OCI-LY1 (cell line): ENCODE results near the gene KRT73.

ENCODE experiments used
- H2AFZ ChIP-seq: fragments of 200-600 bp; sonication (generic), shearing (Covaris generic); 2 replicates; pipeline ENCODE4 v1.6.0; 2014; ENCODE audit warnings: antibody characterized with exemption, mild to moderate bottlenecking, low read length
- H3F3A ChIP-seq: fragments of 200-600 bp; sonication (generic), shearing (Covaris generic); 2 replicates; pipeline ENCODE4 v1.6.0; 2014; ENCODE audit warnings: mild to moderate bottlenecking, antibody characterized with exemption, low read length, moderate library complexity; ENCODE audit not compliant: insufficient read depth
- H3K27ac ChIP-seq: fragments of 200-600 bp; sonication (generic); 2 replicates; pipeline ENCODE4 v1.5.1; 2014; ENCODE audit warnings: low read length, mixed run types, mild to moderate bottlenecking, low read depth; ENCODE audit not compliant: poor library complexity, severe bottlenecking
- H3K27me3 ChIP-seq: fragments of 200-600 bp; sonication (generic); 2 replicates; pipeline ENCODE4 v1.6.0; 2014; ENCODE audit warnings: antibody characterized with exemption, mild to moderate bottlenecking, low read length, moderate library complexity; ENCODE audit not compliant: insufficient read depth
- H3K36me3 ChIP-seq: fragments of 200-600 bp; sonication (generic); 2 replicates; pipeline ENCODE4 v1.6.1; 2014; ENCODE audit warnings: mild to moderate bottlenecking, antibody characterized with exemption, low read length, moderate library complexity, mixed read lengths; ENCODE audit not compliant: insufficient read depth
- H3K4me1 ChIP-seq: fragments of 200-600 bp; sonication (generic); 2 replicates; pipeline ENCODE4 v1.5.1; 2014; ENCODE audit warnings: mild to moderate bottlenecking, low read length, moderate library complexity; ENCODE audit not compliant: insufficient read depth, severe bottlenecking
- H3K4me2 ChIP-seq: fragments of 200-600 bp; sonication (generic), shearing (Covaris generic); 2 replicates; pipeline ENCODE4 v1.6.1; 2014; ENCODE audit warnings: low read length
- H3K4me3 ChIP-seq: fragments of 200-600 bp; sonication (generic); 2 replicates; pipeline ENCODE4 v1.5.1; 2014; ENCODE audit warnings: low read length, low read depth, mild to moderate bottlenecking, mixed read lengths; ENCODE audit not compliant: poor library complexity, severe bottlenecking
- H3K79me2 ChIP-seq: fragments of 200-600 bp; shearing (Covaris generic); 2 replicates; pipeline ENCODE4 v1.6.1; 2016; ENCODE audit warnings: mixed run types, low read length, mixed read lengths; ENCODE audit not compliant: insufficient read depth
- H3K9ac ChIP-seq: fragments of 200-600 bp; sonication (generic), shearing (Covaris generic); 2 replicates; pipeline ENCODE4 v1.6.1; 2014; ENCODE audit warnings: mild to moderate bottlenecking, low read length, mixed read lengths
- H3K9me2 ChIP-seq: fragments of 200-600 bp; sonication (generic), shearing (Covaris generic); 2 replicates; pipeline ENCODE4 v1.6.1; 2014; ENCODE audit warnings: low read depth, mild to moderate bottlenecking, low read length, mixed read lengths
- H3K9me3 ChIP-seq: fragments of 200-600 bp; shearing (Covaris generic); 2 replicates; pipeline ENCODE4 v1.6.1; 2014; ENCODE audit warnings: low read length, mixed read lengths
- H4K20me1 ChIP-seq: fragments of 200-600 bp; sonication (generic), shearing (Covaris generic); 2 replicates; pipeline ENCODE4 v1.6.0; 2016; ENCODE audit warnings: mild to moderate bottlenecking, low read length; ENCODE audit not compliant: insufficient read depth
- EZH2 ChIP-seq: fragments of 200-600 bp; sonication (generic), shearing (Covaris generic); IDR thresholded peaks from 2 replicates; pipeline ENCODE4 v1.8.0; 2017; ENCODE audit warnings: borderline replicate concordance, mixed run types, mild to moderate bottlenecking, antibody characterized with exemption, low read length, moderate library complexity, mixed read lengths
- TF ChIP-seq, protein P1 (sequence below): fragments of 200-600 bp; sonication (generic), shearing (Covaris generic); IDR thresholded peaks from 2 replicates; pipeline ENCODE4 v1.5.1; 2017; ENCODE audit warnings: mild to moderate bottlenecking, antibody characterized with exemption, low read length, moderate library complexity, mixed read lengths

KRT73 gene

DNA sequence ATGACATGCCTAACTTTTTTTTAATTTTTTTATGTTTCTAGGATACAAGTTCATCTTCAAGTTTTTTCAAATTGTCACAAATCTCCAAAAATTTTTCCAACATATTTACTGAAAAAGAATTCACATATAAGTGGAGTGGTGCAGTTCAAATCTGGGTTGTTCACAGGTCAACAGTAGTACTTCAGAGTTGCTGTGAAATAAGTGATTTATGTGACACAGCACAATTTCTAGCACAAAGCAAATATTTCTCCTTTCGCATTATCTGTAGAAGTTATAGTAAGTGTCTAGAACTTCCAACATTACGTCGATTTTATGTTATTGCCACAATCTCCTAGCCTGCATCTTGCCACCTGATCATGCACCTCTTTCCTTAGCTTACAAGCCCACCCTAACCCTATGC lies 43.3 kb upstream of the KRT73 start:
- Histone ChIP-seq H3K4me1 (no peaks in the 10 kb centered on the region), H3K9me3 (no peaks in the 10 kb centered on the region), H3K27me3 (0 out of 2 replicates have a peak, but pooled peaks cover 3% of the 10 kb centered on the region), H3K27ac (no peak overlapping the region), H4K20me1 (no peaks in the 10 kb centered on the region), H3F3A (no peaks in the 10 kb centered on the region), H3K4me2 (no peak overlapping the region), H3K36me3 (no peaks in the 10 kb centered on the region), H2AFZ (no peak overlapping the region), H3K9me2 (no peaks in the 10 kb centered on the region), H3K79me2 (no peaks in the 10 kb centered on the region), H3K9ac (no peak overlapping the region), H3K4me3 (no peak overlapping the region)
- TF ChIP-seq, protein P1, sequence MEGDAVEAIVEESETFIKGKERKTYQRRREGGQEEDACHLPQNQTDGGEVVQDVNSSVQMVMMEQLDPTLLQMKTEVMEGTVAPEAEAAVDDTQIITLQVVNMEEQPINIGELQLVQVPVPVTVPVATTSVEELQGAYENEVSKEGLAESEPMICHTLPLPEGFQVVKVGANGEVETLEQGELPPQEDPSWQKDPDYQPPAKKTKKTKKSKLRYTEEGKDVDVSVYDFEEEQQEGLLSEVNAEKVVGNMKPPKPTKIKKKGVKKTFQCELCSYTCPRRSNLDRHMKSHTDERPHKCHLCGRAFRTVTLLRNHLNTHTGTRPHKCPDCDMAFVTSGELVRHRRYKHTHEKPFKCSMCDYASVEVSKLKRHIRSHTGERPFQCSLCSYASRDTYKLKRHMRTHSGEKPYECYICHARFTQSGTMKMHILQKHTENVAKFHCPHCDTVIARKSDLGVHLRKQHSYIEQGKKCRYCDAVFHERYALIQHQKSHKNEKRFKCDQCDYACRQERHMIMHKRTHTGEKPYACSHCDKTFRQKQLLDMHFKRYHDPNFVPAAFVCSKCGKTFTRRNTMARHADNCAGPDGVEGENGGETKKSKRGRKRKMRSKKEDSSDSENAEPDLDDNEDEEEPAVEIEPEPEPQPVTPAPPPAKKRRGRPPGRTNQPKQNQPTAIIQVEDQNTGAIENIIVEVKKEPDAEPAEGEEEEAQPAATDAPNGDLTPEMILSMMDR: no peak

DNA sequence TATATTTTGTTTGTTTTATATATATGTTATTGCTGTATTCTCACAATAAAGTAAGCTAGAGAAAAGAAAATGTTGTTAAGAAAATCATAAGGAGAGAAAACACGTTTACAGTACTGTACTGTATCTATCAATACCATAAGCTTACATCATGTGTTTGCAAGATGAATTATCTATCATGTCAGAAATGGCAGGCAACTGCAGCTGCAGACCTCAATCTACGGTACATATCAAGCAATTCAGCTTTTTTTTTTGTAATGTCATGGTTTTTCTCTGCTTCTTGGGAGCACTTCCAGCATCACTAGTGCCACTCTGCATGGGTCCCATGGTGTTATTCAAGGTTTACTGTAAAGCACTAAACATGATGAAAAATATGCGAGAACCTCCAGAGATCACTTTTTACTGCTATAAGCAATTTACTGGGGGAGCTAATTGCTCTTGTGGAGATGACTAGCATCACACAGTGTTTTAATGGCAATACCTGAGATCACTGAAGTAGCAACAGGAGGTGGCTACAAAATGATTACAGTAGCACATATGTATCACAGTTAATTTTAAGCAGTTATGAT lies 42.7 kb upstream of the KRT73 start:
- Histone ChIP-seq H3K79me2 (no peaks in the 10 kb centered on the region), H3F3A (no peaks in the 10 kb centered on the region), H3K9ac (no peak overlapping the region), H4K20me1 (no peaks in the 10 kb centered on the region), H3K4me2 (no peak overlapping the region), H3K27me3 (0 out of 2 replicates have a peak, but pooled peaks cover 3% of the 10 kb centered on the region), H3K36me3 (no peaks in the 10 kb centered on the region), H3K9me2 (no peaks in the 10 kb centered on the region), H3K4me3 (no peak overlapping the region), H3K27ac (no peak overlapping the region), H2AFZ (no peak overlapping the region), H3K4me1 (no peaks in the 10 kb centered on the region), H3K9me3 (no peaks in the 10 kb centered on the region)
- TF ChIP-seq, protein P1: no peak
- no peak for TF ChIP-seq EZH2

DNA sequence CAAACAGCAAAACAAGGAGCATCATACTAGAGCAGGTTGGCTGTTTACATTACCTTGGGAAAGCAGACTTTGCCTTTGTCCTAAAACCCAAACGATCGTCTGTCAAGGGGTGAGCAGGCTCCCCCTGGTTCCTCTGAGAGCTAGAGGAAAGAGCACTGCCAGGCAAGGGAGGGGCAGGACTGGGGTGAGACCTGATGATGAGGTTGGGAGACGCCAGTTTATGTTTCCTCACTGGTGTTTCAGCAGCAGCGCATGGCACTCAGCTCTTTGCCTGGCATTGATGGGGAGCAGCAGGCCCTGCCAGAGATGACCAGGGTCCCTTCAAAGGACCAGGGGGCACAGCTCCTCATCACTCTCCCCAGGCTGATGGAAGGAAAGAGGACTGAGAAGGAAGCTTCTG lies 41.6 kb upstream of the KRT73 start:
- Histone ChIP-seq H3K9ac (no peak overlapping the region), H3F3A (no peaks in the 10 kb centered on the region), H2AFZ (no peak overlapping the region)

More for the DNA sequence above, 41.6 kb upstream of the KRT73 start:
- no peaks in the 10 kb centered on the region for H3K36me3 ChIP-seq
- H3K4me2 ChIP-seq: no peak overlapping the region
- TF ChIP-seq EZH2: no peak
- TF ChIP-seq, protein P1: no peak
- H3K27ac ChIP-seq: no peak overlapping the region
- H3K4me3 ChIP-seq: no peak overlapping the region
- 0 out of 2 replicates have a peak, but pooled peaks cover 3% of the 10 kb centered on the region for H3K27me3 ChIP-seq
- no peaks in the 10 kb centered on the region for H3K9me3 ChIP-seq
- H3K9me2 ChIP-seq: no peaks in the 10 kb centered on the region
- H4K20me1 ChIP-seq: no peaks in the 10 kb centered on the region
- H3K79me2 ChIP-seq: no peaks in the 10 kb centered on the region
- no peaks in the 10 kb centered on the region for H3K4me1 ChIP-seq
